Stimulated activated CD8-positive, alpha-beta memory T cell treated with anti-CD3 and anti-CD28 coated beads, Interleukin-12 subunit alpha, Interleukin-12 subunit beta, amount 100 ng/mL, for 4 hours (primary cell): ENCODE results near the gene BACH2.
"Not testable (repeated sequence)": the region's sequence is repeated elsewhere in the genome, so short reads cannot be mapped to it uniquely, and the experiment has no call there.

Experiments used
- DNase-seq: peaks from one replicate; pipeline ENCODE4 v3.0.0-alpha.2; 2020; ENCODE audit warnings: low read depth

BACH2 gene

DNA sequence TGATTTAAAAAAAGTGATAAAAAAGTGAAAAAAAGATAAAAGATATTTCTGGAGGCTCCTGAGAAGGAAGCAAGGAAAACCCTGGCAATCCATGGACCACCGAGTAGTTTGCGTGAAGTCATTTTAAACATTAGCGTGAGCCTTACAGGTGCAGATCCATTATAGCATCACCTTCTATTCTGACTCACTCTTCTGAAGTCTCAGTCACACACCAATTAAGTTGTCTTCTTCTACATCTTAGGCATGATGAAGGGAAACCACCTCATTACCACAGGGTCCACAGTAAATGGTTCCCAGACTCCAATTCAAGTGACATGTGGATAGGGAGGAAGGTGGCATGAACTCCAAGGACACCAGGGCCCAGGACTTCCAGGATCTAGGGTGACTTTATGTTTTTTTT lies 303.2 kb downstream of the BACH2 start:
- no peak for DNase-seq

DNA sequence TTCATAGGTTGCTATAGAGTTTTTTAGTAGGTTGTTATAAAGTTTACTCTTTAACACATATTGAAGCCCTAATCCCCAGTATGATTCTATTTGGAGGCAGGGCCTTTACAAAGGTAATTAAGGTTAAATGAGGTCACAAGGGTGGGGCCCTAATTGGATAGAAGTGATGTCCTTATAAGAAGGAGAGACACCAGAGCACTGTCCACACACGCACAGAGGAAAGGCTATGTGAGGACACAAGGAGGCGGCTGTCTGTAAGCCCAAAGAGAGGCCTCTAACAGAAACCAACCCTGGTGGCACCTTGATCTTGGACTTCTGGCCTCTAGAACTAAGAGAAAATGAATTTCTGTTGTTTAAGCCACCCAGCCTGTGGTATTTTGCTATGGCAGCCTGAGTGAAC lies 303.8 kb downstream of the BACH2 start:
- no peak for DNase-seq

DNA sequence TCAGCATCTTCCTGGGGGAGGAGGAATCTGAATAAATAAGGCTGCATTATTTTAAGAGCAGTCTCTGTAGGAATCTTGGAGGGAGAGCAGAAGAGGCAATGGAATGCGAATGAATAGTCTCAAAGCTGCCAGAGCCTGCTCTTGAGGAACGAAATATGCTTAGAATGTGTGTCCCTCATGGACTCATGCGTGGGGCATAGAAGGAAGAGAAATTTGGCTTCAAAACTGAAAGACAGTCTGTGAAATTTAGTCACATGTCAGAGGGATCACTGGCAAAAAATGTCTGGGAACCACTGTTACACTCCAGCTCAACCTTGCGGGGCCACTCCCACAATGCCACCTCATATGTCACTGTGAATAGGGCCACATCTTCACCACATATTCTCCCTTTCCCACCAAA lies 306.9 kb downstream of the BACH2 start:
- no peak for DNase-seq

DNA sequence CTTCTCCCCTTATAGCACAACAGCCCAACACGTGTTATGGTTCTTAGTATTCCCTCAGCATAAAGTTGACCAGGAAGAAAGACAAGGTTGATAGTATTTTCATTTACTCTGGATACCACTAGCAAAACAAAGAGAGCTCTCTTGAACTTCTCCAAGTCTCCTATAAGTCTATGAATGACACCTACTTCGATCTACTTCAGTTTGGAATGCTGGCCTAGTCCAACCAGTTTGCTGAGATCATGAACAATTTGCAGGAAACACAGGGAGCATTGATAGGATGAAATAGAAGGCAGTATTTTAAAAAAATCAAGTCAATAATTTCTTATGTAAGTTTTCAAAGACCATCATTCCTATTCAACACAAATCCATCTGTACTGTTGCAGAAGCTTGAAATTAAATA lies 308.8 kb downstream of the BACH2 start:
- no peak for DNase-seq

DNA sequence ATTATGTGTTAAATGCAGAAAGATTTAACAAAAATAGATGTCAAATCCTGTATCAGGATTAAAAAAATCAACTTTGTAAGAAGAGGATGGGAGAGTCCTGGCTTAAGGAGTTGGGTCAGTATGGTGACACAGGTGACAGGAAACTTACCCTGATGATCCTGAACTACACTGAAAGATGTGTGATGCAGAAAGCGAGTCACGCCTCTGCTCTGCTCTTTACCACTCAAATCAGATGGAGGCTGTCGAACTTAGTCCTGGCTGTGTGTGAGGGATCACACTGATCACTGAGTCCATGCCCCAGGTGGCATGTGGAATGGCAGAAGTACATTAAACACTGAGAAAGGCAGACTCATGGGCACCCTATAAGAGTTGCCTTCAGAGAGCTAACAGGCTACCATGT lies 309.5 kb downstream of the BACH2 start:
- DNase-seq, result no peak

DNA sequence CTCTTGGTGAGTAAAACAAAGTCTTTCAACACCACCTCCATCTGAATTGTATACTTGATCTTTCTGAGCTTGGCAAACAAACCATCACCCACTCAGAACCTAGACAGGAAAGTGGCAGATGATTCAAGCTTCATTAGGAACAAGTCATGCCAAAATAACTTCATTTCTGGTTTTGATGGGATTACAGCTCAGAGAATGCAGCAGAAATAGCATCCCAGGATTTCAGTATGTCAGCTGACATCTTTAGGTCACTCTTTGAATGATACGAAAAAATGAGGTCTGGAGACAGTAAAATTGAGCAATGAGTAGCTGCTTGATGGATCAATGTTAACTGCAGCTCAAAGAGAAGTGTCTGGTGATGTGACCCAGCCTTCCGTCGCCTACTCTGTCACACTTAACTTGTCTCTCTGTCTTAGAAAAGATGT lies 310.0 kb downstream of the BACH2 start:
- DNase-seq, result no peak

DNA sequence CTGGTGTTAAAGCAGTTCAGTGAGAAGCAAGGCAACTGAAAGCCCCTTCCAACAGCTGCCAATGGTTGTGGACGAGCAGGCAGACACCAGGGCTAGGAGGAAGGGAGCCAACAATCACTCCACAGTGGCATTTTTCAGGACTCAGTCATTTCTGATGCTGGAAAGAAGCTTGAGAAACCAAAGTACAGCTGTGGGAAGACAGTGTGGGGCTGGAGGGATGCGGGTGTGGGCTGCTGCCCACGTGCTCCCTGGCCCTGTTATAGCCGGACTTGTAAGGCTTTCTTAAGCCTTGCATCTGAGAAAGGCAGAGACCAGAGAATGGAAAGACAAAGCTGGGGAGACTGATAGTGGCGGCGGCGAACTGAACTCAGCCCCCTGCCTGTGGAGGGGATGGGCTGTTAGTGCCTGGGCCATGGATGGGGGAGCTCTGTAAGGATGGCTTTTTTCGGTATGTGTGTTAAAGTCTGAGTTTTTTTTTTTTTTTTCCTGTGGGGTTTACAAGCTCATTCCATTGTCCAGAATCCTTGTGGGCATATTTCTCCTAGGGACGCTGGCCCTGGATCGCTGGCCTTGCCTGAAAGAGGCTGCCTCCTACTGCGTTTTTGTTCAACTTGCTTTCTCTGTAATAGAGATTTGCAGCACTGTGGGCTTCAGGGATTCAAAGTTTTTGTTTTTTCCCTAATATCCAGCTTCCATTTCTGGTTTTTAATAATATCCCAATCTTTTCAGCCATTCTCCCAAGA lies 310.7 kb downstream of the BACH2 start:
- no peak for DNase-seq

DNA sequence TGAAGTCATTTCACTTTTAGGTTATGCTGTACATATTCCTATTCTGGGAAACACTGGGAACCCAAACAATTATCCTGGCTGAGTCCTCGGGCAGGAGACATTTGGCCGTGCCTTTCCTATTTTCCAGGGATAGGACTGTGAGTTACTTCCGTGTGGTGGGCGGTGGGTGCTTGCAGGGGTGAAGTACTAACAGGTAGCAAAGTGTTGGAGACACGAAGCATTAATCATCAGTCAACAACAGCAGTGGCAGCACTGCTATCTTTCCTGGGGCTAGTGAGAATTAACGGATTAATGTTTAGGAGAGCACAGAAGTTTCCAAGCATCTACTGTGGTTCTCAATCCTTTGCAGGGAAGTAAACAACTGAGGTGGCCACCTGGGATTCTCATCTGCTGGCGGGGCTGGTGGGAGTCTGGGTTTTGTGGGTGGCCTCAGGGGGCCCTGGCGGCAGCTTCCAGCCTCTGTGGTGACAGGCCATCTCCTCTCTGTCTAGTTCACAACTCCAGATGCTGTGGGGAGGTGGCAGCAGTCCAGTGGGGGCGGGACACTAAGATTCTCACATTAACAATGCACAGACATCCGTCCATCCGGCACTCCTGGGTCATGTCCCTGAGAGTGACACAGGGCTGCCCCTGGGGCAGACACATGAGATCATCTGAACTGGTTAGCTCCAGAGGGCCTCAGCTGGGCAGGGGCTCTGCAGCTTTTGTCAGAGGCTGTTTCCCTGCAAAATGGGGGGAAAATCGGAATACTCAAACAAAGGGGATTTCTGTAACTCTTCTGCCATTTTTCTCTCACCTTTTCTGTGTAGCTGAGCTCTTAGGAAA lies 311.5 kb downstream of the BACH2 start:
- no peak for DNase-seq

DNA sequence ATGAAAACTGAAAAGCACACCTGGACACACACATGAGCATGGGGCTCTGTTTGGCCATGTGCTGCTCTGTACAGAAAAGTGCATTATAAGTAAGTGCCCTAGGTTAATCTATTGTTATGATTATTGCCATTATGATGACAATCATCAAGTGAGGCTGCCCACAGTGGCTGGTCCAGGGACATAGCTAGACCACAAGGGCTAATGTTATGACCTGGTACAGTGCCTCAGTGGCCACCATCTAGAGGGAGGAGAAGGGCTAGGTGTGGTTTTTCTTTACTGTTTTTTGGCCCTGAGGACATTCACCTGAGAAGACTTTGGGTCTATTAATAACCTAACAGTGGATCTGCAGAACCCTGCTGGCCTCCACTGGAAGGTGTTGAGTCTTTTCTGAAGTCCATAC lies 316.3 kb downstream of the BACH2 start:
- no peak for DNase-seq

DNA sequence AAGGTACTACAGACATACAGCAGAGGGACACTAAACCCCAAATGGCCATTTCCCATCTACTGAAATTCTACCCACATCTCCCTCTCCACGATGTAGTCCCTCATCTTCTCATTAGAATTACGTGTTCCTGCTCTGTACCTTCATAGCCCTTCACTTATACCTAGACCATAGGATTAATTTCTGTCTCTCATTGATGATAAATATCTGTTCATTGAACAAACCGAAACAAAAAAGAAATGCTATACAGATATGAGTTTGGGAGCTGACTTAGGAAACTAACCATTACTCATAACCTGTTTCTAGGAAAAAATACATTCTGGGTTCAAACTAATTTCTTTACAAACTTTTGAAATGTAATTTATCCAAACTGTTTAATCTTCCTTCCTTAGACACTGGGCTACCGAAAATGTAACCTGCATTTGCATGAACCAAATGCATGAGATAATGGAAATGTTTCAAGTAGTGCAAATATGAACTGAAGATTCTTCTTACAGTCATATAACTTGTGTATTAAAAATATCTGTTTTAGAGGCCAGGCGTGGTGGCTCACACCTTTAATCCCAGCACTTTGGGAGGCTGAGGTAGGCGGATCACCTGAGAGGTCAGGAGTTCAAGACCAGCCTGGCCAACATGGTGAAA lies 317.0 kb downstream of the BACH2 start:
- DNase-seq, result no peak

DNA sequence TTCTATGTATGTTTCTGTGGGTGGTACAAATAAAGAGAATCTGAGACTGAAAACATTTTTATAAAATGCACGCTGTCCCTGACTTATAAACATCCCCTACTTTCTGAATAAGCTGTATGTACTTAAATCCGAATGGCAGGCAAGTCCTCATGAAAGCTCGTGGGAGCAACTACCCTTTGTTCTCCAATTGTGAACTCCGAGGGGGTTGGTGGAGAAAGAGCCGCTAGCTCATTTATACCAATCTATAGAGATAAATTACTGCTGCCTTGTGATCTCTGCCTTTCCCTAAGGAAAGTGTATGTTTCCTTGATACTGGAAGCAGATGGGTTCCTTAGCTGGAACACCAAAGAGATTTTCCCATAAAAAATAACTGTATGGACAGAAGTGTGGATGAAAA lies 317.9 kb downstream of the BACH2 start:
- DNase-seq, result no peak

DNA sequence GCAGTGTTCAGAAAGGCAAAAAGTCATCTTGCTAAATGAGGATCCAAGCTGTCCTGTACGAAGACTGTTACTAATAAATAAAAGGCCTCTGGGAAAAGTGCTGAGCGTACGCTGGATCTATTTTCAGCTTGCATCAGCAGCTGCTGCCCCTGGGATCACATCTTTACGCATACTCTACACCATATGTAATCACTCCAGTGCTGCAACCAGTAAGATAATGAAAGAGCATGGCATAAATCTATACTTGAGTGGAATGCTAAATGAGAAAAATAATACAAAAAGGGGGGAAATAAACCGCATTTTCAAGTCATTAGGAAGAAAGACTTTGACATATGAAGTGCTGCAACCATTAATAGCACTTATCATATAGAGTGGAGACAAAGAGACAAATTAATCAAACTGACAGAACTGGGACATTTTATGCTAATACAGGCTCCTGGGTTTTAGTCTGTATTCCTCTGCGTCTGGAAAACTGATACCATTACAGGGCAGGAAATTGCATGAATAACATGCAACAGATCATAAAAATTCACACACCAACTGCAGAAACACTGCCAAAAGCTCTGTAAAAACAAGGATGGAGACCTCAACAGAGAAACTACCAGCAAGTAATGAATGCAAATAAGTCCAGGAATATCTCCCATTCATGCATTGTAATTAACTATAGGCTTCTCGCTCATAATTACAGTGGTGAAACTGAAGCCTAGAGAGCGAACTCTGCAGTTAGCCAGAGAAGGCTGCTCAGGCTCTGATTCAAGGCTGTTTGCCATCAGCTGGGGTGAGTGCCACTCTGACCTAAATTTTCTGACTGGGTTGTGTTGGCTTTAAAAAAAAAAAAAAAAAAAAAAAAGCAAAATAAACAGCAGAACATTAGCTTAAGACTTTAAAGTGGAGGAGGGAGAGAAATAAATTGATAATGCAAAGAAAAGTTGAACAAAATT lies 318.6 kb downstream of the BACH2 start:
- no peak for DNase-seq

DNA sequence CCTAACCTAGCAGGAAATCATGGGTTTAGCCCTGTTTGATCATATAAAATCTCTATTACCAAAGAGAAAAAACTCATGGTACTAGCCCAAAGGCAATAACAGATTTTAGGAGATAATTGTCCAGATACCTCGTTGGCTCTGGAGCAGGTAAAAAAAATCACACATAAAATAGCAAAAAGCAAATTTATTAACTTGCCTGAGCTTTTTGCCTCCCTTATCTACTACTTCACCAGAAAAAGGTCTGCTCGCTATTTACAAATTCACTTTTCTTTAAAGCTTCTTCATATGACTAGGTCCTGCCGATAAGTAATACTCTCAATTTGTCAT lies 320.0 kb downstream of the BACH2 start:
- DNase-seq, result no peak

DNA sequence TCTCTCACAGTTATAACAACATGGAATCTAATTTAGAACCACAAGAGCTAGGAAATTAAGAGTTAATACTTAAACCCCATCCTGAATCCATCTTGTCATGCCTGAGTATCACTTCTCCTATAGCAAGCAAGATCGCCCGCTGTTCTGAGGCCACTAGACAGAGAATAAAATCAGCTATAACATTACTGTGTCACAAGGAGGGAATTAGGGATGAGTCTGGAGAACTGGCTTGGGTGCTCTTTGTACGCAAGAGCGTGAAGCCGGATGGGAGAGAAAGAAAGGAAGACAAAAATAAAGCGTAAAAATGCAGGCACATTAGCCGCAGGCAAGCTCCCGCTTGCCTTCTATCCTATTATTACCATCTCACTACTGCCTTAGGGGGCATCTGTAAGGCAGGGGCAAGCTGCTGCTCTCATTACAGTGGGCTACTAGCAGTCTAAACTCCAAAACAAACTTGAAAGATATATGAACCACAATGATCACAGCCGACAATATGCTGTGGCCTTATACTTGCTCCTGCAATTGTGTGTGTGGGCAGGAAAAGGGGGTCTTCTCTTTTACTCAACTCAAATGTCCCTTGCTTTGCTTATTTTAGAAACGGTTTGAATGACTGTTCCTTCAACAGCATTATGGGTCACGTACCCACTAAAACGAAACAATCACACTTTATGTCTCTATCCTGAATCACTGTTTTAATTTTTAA lies 320.5 kb downstream of the BACH2 start:
- no peak for DNase-seq

DNA sequence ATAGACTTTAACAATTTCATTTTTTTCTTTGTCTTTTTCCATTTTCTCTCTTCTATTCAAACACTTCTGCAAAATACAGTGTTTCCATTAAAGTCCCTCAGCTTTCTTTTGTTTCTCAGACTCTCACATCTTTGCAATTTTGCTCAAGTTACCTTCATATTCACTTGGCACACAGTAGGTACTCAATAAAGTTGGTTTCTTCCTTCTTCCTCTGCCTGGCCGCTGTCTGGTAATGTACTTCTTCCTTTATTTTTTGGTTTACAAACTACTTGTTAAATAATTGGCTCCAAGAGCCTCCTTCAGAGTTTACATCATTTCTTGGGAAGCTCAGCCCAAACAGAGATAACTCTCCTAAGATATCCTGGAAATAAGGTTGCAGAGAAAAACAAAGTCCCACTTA lies 321.3 kb downstream of the BACH2 start:
- no peak for DNase-seq

DNA sequence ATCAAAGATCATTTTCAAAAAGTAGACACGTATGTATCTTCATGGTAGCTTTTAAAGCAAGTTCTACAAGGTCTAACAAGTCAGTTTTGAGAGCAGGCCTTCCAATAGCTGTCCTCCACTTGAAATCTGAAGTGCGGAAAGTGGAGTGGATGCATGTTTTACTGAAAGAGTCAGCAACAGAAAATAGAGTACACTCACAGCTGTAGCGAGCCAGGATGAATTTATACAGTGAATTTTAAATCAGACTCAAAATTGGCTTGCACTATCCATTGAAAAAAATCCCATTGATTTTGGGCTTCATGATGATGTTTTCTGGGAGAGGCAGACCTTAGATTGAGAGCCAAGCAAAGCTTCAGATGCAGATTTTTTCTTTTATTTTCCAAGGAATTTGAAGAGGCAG lies 321.8 kb downstream of the BACH2 start:
- no peak for DNase-seq

DNA sequence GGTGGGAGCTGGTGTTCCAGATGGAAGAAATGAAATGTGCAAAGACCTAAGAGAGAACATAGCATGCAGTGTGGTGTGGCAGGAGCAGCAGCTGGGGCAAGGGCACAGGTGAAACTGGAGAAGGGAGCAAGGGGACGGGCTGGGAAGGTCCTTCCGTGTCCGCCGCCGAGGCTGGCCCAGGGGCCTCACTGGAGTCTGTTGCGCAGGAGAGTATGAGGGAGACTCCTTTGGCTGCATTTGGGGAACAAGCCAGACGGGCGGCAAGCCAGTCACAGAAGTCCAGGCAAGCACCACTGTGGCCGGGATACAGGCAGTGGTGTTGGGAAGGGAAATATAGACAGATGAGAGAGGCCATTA lies 324.6 kb downstream of the BACH2 start:
- DNase-seq, result no peak

DNA sequence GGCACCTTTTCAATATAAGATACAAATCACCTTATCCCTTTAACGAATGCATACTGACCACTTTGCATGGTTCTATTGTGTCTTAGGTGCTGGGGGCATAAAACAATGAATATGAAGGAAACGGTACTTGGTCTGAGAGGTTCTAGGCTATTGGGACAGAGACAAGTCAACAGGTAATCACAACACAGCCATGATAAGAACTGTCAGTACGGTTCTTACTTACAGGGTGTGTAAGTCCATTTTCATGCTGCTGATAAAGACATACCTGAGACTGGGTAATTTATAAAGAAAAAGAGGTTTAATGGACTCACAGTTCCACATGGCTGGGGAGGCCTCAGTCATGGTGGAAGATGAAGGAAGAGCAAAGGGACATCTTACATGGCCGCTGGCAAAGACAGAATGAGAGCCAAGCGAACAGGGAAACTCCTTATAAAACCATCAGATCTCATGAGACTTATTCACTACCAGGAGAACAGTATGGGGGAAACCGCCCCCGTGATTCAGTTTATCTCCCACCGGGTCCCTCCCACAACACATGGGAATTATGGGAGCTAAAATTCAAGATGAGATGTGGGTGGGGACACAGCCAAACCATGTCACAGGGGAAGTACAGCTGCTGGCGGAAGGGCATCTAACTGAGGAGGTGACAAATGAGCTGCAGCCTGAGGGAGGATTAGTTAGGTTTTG lies 325.2 kb downstream of the BACH2 start:
- not testable (repeated sequence) for DNase-seq

DNA sequence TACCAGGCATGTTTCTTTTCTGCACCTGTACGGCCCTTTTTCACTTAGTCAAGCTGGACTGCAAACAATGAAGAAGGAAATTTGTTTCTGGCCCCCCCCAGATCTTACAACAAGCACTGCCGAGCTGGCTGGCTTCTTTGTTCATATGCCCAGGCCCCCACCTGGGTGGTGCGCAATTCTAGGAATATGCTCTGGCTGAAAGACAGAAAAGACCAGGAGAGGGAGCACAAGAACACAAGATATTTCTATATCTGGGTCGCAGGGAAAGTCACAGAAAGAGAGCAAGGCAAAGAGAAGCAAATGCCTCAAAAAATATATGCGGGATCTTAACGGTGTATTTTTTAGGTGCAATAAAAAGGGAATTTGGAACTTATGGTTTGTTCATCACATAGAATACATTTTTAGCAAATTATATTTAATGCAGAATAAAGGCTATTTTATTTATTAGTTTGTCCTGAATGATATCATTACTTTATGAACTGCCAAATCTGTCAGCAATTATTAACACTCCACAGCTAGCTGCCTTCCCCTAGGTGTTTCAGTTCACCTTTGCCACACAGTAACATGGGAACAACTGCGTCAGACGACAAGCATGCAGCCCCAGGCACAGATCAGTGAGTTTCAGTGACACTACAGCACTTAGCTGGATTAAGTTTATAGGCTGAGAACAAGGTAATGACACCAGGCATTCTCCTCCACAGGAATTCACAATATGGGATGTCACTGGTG lies 325.9 kb downstream of the BACH2 start:
- no peak for DNase-seq

DNA sequence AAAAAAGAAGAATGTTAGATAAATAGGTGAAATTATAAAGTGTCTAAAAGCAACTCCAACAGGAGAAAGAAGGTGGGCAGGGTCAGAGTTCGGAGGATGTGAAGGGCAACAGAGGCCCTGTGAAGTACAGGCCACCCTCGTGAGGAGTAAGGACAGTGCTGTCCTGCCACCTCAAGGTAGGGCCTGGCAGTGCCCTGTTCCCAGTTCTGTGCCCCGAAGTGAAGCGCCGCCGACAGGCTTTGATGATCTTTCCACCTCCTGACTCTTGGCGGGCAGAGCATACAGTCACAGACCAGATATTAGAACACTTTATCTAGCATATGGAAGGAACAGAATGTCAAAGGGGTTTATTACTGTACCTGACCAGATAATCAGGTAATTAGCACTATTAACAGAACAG lies 326.6 kb downstream of the BACH2 start:
- no peak for DNase-seq
